Glutamatergic neuron (in vitro differentiated cells): Measurements from ENCODE around the gene SLC1A4. TPM values are rescaled to one million over a fixed set of nuclear protein-coding genes. Genes with fewer than 3 reads are reported as not detected.

Source experiments
- DNase-seq: peaks from one replicate; pipeline ENCODE4 v3.0.0; 2022
- H3K27ac Mint-ChIP-seq: one replicate; pipeline ENCODE4 v1.8.0; 2020; ENCODE audit warnings: mild to moderate bottlenecking, mixed read lengths, inconsistent platforms; ENCODE audit not compliant: unreplicated experiment
- H3K27me3 Mint-ChIP-seq: one replicate; pipeline ENCODE4 v1.8.0; 2020; ENCODE audit warnings: mild to moderate bottlenecking, moderate library complexity, mixed read lengths, inconsistent platforms; ENCODE audit not compliant: unreplicated experiment
- H3K36me3 Mint-ChIP-seq: one replicate; pipeline ENCODE4 v1.8.0; 2020; ENCODE audit warnings: mild to moderate bottlenecking, mixed read lengths, inconsistent platforms; ENCODE audit not compliant: unreplicated experiment
- H3K4me1 Mint-ChIP-seq: one replicate; pipeline ENCODE4 v1.8.0; 2020; ENCODE audit warnings: mild to moderate bottlenecking, low read depth, mixed read lengths, inconsistent platforms; ENCODE audit not compliant: unreplicated experiment
- H3K4me3 Mint-ChIP-seq: one replicate; pipeline ENCODE4 v1.8.0; 2020; ENCODE audit warnings: mild to moderate bottlenecking, mixed read lengths, inconsistent platforms; ENCODE audit not compliant: unreplicated experiment
- H3K9me3 Mint-ChIP-seq: one replicate; pipeline ENCODE4 v1.8.0; 2020; ENCODE audit warnings: mild to moderate bottlenecking, moderate library complexity, mixed read lengths, inconsistent platforms; ENCODE audit not compliant: unreplicated experiment
- total RNA-seq: library from RNA; stranded (reverse); fragmentation: NEBNext Ultra II Directional; extraction: Animal tissue kit (Norgen Biotek cat#: 25700); gene quantifications from one replicate; pipeline ENCODE4 v1.2.1, GENCODE V29; 2021; ENCODE audit not compliant: unreplicated experiment
- TF ChIP-seq, protein P1 (sequence below): fragments of 200-600 bp; sonication (generic); IDR thresholded peaks from one replicate; pipeline ENCODE4 v1.5.0; 2021; ENCODE audit not compliant: partially characterized antibody, unreplicated experiment

The SLC1A4 gene
- total RNA-seq, 1 donor from 2014 or later = 27.9 TPM

DNA sequence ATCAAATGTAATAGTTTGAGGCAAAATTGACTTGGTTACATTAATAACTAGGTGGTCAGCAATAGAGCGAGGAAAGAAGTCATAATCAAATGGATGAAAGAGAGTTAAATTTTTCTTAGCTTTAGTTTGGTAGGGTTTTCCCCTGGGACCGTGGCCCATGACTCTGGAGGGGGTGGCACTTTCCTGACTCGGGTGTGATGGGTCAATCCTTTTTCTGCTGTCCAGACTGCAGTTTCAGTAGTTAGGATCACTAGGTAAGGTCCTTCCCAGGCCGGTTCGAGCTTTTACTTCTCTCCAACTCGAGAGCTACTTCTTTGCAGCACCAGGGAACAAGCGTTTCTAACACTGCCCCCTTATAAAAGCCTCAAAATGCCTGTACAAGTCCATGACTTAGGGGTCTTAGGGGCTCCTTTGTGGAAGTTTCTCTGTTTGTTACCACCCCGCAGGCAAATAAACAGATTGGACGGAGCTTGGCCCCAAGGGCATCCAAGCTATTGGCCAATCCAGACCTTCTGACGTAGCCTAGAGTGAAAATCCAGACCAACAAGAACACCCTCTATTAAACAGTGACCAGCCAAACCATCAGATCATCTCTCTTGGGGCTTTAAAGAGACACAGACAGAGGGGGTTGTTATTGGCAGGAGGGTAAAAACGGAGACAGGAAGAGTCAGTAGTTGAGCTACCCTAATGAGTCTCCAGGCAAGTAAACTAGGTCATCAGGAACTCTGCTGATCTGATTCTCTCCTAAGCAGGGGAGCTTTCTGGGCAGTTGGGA lies 57.6 kb downstream of the SLC1A4 start:
- Mint-ChIP-seq H3K4me1 (no peaks in the 10 kb centered on the region), H3K36me3 (peaks cover 13% of the 10 kb centered on the region), H3K27ac (no peak overlapping the region), H3K27me3 (no peaks in the 10 kb centered on the region), H3K9me3 (no peaks in the 10 kb centered on the region), H3K4me3 (no peak overlapping the region)
- TF ChIP-seq, protein P1, sequence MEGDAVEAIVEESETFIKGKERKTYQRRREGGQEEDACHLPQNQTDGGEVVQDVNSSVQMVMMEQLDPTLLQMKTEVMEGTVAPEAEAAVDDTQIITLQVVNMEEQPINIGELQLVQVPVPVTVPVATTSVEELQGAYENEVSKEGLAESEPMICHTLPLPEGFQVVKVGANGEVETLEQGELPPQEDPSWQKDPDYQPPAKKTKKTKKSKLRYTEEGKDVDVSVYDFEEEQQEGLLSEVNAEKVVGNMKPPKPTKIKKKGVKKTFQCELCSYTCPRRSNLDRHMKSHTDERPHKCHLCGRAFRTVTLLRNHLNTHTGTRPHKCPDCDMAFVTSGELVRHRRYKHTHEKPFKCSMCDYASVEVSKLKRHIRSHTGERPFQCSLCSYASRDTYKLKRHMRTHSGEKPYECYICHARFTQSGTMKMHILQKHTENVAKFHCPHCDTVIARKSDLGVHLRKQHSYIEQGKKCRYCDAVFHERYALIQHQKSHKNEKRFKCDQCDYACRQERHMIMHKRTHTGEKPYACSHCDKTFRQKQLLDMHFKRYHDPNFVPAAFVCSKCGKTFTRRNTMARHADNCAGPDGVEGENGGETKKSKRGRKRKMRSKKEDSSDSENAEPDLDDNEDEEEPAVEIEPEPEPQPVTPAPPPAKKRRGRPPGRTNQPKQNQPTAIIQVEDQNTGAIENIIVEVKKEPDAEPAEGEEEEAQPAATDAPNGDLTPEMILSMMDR = no peak
- DNase-seq = no peak

DNA sequence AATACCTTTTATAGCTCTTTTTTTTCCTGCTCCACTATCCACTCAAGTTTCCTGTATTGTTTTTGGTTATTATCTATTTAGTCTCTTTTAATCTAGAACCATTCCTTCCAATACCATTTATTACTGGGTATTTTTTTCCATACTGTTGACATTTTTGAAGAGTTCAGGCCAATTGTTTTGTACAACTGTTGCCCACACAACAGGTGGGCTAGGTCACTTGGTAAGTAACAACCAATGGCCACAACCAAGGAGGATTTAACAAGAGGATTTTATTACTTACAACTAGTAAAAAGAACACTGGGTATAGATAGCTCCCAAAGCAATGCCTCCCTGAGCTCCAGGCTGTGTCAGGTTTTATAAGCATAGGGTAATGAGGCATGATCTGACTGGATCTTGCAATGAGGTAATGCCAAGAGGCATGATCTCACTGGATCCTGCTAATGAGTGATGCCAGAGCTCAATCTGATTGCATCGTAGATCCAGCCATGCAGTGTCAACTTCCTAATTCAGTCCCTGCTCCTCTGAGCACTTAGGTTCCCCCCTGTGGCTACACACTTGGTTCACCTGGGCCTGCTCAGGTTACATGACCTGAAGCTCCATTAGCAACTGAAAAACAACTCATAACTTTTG lies 59.9 kb downstream of the SLC1A4 start:
- Mint-ChIP-seq H3K27me3 (no peaks in the 10 kb centered on the region), H3K4me3 (no peak overlapping the region), H3K4me1 (no peaks in the 10 kb centered on the region), H3K27ac (no peak overlapping the region), H3K36me3 (peaks cover 10% of the 10 kb centered on the region), H3K9me3 (no peaks in the 10 kb centered on the region)
- no peak for DNase-seq
- TF ChIP-seq, protein P1 = no peak

GRCh38 chr2:65050931-65051330 lies 61.7 kb downstream of the SLC1A4 start:
- H3K4me3 Mint-ChIP-seq = no peak overlapping the region
- H3K4me1 Mint-ChIP-seq = peaks cover 6% of the 10 kb centered on the region
- no peak overlapping the region for H3K27ac Mint-ChIP-seq
- no peaks in the 10 kb centered on the region for H3K27me3 Mint-ChIP-seq
- H3K9me3 Mint-ChIP-seq = no peaks in the 10 kb centered on the region
- no peak for DNase-seq
- TF ChIP-seq, protein P1 = no peak
- H3K36me3 Mint-ChIP-seq = no peaks in the 10 kb centered on the region

DNA sequence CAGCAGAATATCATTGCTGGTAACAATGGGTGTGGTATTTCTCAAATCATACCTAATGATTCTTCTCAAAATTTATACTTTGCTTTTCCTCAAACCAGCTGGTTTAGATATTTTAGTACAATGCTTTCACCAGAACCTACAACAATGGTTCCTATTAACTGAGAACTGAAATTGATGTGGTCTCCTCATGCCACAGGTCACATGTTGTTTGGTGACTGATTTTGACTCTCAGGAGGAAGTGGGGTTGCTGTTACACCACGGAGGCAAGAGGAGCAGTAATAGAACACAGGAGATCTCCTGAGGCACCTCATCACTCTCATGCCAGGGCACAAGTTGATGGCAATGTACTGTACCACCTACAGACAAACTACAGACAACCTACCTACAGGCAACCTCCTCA lies 64.0 kb downstream of the SLC1A4 start:
- TF ChIP-seq, protein P1 = no peak
- no peak overlapping the region for H3K4me3 Mint-ChIP-seq
- peaks cover 10% of the 10 kb centered on the region for H3K4me1 Mint-ChIP-seq
- no peak overlapping the region for H3K27ac Mint-ChIP-seq
- no peak for DNase-seq
- H3K36me3 Mint-ChIP-seq = no peaks in the 10 kb centered on the region
- peaks cover 4% of the 10 kb centered on the region for H3K27me3 Mint-ChIP-seq
- H3K9me3 Mint-ChIP-seq = peaks cover 5% of the 10 kb centered on the region

GRCh38 chr2:65054749-65055421 lies 65.7 kb downstream of the SLC1A4 start:
- peak overlapping the region; percentile 68 for H3K27ac Mint-ChIP-seq

More at GRCh38 chr2:65054749-65055421, 65.7 kb downstream of the SLC1A4 start:
- TF ChIP-seq, protein P1 = no peak
- Mint-ChIP-seq H3K9me3 (peaks cover 5% of the 10 kb centered on the region), H3K27me3 (peaks cover 4% of the 10 kb centered on the region), H3K4me3 (peak overlapping the region; percentile 97), H3K4me1 (peaks cover 21% of the 10 kb centered on the region), H3K36me3 (no peaks in the 10 kb centered on the region)
- no peak for DNase-seq
